SK-N-DZ (cell line): ENCODE results near the gene ITGA6.

Source experiments
- DNase-seq: peaks from one replicate; pipeline ENCODE4 v3.0.0-alpha.2; 2015; ENCODE audit warnings: low spot score

The ITGA6 gene

GRCh38 chr2:172415865-172416183 is 11.6 kb upstream of the ITGA6 start:
- DNase-seq = no peak

DNA sequence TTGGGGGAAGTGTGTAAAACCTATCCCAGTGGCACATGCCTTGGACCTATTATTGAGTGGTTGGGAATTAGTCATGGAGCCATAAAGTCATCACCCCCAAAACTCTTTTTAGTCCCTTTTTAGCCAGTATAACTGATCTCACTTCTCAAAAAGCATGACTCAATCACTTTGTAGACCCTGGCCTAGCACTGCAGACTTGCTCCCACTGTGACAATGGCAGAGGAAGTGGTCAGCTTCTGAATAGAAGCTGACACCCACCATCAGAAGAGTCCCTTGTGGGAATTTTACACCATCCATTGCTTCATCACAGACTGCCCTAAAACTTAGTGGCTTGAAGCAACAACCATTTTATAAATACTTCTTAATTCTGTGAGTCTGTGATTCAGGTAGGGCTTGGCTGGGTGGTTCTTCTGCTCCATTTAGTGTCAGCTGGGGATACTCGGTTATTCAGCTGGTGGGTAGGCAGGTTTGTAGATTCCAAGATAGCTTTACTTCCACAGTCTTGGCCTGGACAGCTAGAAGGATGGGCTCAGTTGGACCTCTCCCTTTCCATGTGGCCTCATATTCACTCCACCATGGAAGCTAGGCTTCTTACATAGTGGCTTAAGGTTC is 10.8 kb upstream of the ITGA6 start:
- no peak for DNase-seq

DNA sequence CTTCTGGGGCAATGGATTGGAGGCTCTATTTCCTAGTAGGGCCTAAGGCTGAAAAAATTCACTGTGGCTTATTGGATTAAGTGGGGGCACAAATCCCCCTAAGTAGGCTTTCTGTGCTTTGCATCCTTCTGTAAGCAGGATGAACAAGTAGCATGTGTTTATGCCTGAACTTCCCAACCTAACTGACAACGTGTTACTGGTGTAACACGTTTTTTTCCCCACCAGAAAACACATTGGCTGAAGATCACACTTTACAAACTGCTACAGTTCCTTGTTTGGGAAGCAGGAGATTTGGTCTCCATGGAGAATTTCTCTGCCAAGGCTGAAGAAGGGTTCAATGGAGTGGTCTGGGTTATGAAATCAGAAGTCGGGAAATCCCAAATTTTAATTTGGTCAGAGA is 7.2 kb upstream of the ITGA6 start:
- DNase-seq = no peak

DNA sequence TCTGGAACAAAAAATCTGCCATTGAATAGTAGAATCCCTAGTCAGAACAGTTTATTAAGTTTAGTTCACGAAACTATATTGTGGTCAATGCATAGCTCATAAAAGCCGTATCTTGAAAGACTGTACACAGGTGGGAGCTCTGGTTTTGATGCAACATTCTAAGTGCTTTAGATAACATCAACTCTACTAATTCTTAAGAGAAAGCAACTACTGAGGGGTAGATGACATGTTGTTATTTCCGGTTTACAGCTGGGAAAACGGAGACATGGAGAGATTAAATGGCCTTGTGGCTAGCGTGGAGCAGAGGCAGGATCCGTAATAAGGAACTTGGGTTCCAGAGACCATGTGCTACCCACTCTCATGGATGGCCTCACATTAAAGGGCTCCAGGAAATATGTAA is 4.2 kb upstream of the ITGA6 start:
- DNase-seq = no peak

GRCh38 chr2:172425336-172425735 is 2.0 kb upstream of the ITGA6 start:
- DNase-seq = no peak

DNA sequence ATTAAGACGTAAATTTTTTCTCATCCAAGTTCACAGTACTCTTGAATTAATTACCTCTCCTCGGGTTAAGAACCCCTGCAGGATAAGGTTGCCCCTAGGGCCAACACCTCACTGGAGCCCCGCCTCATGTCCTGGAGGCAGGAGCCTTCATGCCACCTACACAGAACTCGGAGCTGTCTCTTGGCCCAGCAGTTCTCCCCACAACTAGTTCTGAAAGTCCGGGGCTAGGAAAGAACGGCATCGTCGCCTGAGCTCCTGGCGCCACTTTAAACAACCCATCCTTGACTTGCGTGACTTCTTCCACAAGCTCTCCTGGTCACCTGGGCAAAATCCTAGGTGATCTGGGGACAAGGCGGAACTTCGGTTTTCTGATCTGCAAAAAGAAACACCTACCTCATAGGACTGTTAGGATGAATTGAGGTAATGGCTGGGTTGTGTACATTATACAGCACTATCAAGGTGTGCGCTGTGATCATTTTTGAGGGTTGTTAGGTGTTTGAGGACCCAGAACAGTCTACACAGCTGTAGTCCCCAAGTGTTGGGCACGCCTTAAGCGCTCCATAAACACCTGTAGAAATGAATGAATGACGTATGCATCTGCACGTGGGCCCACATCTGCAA is 641 bp upstream of the ITGA6 start:
- DNase-seq = no peak

GRCh38 chr2:172427990-172428831 is 825 bp downstream of the ITGA6 start:
- no peak for DNase-seq

DNA sequence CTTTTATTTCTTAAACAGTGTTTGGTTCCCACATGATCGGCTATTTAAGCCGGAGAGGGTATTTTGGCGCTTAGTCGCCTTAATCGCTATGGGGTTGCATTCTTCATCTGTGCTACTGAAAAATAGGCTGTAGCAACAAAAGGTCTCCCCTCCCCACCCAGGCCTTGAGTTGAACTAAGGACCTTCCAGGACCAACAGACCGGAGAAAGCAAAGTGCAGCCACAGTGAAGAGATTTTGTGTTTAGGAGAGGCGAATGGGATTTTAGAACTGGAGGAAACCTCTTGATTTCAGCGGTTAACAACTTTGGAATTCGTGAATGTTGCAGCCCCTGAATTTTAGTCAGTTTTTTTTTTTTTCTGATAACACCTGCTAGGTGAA is 1.4 kb downstream of the ITGA6 start:
- DNase-seq = no peak

DNA sequence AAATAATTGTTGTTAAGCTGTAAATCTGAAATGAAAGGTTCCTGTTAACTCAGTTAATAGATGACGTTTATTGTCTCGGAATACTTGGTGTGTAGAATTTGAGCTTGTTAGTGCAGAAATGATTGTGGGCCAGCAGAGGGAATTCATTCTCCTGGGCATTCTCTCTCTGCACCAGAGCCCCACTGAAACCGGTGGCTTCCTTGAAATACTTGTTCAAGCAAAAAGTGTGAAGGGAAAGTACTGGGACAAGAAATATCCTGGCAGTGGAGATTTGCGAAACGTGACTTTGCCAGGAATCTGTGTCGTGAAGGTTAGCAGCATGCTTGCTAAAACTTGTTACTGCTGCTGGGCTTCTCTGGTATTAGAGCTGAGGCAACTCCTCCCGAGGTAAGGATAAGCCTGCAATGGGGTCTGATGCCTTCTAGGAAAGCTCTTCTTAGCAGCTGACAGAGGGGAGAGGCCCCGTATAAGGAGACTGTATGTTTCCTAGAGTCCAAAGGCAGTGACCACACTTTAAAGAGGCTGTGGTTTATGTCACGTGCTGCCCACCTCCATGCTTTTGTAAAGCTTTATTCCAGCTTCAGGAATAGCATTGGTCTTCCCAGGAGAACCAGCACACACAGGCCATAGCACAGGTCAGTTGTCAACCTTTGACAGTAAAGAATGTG is 2.0 kb downstream of the ITGA6 start:
- no peak for DNase-seq

DNA sequence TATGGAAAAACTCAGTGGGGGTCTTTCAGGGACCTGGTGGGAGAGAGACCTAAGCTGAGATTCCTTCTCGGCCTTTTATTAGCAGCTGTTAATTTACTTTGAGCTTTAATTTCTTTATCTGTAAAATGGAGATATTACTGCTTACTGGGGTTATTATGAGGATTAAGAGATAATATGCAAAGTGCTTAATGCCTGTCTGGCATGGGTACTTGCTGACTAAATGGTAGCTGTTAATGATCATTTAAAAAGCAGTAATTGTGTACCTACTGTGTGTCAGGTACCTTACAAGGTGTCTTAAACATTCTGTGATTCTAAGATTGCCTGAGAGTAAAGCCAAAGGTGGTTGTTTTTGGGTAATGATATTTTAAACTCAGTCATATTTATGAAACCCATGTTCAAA is 2.6 kb downstream of the ITGA6 start:
- DNase-seq = no peak

- no peak for DNase-seq
Observed at GRCh38 chr2:172430678-172431077, 3.3 kb downstream of the ITGA6 start.

GRCh38 chr2:172431463-172431862 is 4.1 kb downstream of the ITGA6 start:
- DNase-seq = no peak

DNA sequence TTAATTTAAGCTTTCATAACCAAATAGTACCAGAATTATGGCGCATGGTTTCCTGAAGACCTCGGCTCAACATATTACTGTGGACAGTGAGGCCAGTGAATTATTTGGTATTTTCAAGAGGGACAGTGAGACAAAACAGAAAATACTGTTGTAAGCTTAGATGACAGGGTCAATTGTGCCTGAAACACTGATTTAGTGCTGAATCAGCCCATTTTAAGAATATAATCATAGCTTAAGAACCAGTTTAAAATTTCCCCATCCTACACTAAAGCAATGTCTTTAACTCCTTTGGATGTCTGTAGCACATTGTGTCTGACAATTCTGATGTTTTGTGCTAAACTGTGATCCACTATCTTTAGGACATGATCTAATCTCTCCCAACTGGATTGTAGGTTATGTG is 4.6 kb downstream of the ITGA6 start:
- DNase-seq = no peak

DNA sequence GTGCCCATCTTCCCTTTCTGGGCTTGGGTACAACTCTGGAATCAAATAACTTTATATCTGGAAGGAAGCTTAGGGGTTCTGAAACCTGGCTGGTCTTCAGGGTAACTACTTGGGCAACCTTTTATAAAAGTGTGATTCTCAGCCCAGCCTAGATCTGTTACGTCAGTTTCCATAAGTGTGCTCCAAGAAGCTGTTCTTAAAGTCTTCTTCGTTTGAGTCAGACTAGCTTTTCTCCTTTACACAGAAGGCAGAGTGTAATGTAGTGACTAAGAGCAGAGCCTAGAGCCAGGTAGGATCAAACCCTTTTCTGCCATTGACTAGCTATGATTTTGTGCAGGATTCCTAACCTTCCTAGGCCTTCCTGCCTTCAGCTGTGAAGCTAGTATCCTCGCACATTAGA is 5.8 kb downstream of the ITGA6 start:
- no peak for DNase-seq

DNA sequence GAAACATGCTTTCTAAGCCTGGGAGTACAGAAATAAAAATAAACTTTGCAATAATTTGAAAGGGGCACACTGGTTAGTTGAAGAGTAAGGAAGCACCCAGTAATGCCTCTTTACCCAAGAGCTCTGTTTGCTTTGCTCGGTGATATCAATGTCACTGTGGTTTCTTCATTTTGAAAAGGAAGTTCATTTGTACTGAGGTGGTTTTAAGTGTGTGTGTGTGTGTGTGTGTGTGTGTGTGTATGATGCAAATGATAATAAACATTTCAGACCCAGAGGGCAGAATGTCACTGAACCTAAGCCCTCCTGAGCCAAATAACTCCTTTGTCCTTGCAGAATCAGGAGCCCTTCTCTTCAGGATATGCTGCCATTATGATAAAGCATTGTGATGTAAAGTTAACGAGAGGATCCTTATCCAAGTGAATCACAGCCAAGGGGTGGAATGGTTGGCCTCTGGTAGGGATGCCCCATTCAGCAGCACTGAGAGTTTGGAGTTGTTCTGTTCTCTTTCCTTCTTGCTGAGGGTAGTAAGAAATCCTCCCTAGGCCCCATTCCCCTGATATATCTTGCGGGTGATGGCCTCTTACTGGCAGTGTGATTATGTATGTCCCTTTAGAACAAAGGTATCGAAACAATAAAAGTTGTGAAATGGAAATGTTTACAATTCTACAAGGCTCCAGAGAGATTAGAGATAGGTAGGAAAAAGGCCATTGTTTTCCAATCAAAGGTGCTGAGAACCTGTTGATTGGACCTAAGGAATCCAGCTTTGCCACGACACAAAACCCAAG is 7.6 kb downstream of the ITGA6 start:
- DNase-seq = no peak

GRCh38 chr2:172435606-172435911 is 8.2 kb downstream of the ITGA6 start:
- no peak for DNase-seq

- DNase-seq = no peak
Observed at GRCh38 chr2:172436889-172437288, 9.5 kb downstream of the ITGA6 start.

DNA sequence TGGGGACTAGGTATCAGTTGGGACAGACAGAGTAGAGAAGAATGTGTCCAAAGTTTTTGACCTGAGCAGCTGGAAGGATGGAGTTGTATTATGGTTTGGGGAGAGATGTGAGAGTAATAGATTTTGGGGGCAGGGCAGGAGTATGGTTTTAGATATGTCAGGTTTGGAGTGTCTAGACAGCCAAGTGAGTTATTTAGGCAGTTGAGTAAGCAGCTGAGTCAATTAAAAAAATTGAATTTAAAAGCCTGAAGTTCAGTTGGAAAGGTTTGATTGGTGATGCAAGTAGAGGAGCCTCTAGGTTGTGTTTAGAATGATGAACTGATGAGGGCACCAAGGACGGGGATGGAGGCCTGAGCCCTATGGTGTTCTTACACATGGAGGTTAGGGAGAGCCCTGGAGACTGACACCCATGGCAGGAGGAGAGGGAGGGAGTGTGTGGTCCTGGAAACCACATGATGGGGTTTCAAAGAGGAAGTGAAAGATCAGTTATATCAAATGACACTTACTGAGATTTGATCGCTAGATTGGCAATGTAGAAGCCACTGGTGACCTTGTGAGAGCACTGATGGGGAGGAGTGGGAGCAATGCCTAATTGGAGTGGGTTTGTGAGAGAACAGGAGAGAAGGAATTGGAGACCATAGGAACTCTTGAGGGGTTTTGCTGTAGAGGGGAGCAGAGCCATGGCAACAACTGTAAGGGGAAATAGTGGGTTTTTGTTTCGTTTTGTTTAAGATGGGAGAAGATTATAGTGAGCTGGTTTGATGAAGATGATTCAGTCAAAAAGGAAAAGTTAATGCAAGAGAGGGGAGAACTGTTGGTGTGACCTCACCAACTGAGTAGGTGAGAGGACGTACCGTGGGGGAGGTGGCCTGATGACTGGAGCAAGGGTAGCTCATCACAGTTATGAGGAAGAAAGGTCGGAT is 10.3 kb downstream of the ITGA6 start:
- no peak for DNase-seq

DNA sequence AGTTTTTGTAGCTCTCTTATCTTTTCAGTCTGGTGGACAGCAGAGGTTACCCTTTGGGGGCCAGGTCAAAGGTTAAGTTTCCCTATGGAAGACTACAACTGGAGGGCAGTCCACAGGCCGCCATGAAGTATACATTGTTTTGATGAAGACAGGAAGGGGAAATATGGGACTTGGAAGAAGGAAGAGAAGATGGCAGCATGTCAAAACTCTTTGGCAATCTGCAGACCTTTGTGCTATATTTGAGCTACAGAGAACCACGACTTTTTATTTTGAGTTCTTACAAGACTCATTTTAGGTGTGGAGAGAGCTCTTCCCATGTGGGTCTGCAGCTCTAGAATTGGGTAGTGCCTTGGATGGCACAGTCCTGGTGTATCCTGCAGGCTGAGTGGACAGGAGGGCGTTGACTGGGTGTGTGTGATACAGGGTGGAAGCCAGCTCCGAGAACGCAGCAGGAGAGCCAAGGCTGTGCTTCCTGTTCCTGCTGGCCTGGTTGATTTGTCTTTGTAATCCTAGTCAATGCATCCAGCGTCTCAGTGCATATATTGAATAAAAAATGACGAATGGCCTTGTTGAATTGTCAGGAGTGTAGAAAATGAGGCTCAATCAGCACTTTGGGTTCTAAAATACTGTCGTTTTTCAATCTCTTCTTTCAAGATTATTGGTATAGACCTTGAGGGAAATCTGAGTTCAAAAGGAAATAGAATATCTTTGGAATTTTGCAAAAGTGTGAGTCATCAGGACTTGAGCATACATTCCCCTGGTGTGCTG is 11.5 kb downstream of the ITGA6 start:
- DNase-seq = no peak

DNA sequence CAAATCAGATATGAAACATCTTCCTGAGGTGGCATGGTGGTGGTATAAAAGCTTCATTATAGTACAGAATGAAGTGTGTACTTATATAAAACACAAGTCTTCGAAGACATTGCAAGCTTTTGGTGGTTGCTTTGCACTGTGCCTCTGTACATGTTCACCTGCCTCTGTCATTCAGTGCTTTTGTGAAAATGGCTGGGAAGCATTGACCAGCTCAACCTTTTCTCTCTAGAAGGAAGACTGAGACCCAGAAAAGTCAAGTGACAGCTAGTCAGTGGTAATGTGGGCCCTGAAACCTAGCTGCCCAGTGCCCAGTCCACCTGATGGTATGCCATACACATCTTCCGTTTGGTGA is 12.1 kb downstream of the ITGA6 start:
- no peak for DNase-seq
